ENCODE results near the gene USP47.

DNA sequence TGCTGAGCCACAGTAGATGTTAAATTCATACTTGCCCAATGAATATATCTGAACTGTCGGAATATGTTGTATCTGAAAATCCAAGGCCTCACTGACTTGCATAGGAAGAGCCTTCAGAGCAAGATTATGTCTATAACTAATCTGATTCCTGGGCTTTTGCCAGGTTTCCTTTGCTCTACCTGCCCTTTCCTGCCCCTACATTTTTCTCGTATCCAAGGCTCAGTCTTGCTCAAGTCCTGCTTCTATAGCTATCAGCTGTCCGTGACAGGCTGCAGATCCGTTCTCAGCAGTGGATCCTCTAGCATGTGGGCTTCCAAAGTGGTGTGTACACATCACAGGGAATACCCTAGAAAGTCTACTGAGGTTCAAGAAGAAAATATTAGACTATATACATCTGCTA is 18.8 kb upstream of the USP47 start:
- TF ChIP-seq, protein P1, sequence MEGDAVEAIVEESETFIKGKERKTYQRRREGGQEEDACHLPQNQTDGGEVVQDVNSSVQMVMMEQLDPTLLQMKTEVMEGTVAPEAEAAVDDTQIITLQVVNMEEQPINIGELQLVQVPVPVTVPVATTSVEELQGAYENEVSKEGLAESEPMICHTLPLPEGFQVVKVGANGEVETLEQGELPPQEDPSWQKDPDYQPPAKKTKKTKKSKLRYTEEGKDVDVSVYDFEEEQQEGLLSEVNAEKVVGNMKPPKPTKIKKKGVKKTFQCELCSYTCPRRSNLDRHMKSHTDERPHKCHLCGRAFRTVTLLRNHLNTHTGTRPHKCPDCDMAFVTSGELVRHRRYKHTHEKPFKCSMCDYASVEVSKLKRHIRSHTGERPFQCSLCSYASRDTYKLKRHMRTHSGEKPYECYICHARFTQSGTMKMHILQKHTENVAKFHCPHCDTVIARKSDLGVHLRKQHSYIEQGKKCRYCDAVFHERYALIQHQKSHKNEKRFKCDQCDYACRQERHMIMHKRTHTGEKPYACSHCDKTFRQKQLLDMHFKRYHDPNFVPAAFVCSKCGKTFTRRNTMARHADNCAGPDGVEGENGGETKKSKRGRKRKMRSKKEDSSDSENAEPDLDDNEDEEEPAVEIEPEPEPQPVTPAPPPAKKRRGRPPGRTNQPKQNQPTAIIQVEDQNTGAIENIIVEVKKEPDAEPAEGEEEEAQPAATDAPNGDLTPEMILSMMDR (IDR thresholded peaks at IDR 0.05), result no peak
- TF ChIP-seq POLR2A (IDR thresholded peaks at IDR 0.05), result no peak

All from esophagus squamous epithelium (tissue), 4 donors.